GM21619 (cell line): ENCODE results near the gene PHACTR2.
"Not testable (repeated sequence)": the region's sequence is repeated elsewhere in the genome, so short reads cannot be mapped to it uniquely, and the experiment has no call there.

Experiments used
- ATAC-seq: cut with Tn5 transposase; IDR thresholded peaks from one replicate; pipeline ENCODE4 v1.9.1; 2021; ENCODE audit not compliant: unreplicated experiment

The PHACTR2 gene

DNA sequence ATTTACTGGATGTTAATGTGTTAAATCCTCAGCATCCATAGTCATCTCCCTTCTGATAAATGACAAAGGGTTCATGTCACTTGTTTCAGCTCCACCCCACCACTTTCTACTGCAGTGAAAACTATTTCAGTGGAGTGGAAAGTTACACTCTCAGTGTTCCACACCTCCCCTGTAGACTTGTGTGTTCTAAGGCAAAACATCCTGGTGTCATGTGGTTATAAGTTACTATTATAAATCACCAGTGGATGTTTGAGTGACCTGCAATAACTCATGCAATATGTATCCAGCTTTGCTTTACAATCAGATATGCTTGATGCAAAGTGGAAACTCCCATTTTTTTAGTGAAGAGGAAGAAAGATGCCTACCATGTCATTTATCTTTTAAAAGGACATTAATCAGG lies 83.3 kb downstream of the PHACTR2 start:
- no peak for ATAC-seq

DNA sequence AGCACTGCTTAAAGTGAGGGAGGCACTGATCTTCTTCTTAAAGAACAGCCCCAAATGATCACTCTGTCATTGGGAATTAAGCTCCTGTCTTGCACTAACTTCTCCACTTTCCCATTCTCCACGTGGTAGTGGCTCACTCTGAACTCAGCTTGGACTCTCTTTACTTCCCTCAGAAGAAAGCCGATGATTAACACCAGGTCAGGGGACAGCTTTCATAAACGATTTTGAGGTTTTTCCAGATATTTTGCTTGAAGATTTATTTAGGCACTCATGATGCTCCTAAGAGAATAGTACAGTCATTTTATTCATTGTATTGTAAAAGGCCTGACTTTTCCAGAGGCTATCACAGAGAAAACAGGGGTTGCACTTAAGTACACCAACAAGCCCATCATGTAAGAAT lies 84.4 kb downstream of the PHACTR2 start:
- ATAC-seq = no peak

- no peak for ATAC-seq
Measured at GRCh38 chr6:143765422-143766184, 87.8 kb downstream of the PHACTR2 start.

DNA sequence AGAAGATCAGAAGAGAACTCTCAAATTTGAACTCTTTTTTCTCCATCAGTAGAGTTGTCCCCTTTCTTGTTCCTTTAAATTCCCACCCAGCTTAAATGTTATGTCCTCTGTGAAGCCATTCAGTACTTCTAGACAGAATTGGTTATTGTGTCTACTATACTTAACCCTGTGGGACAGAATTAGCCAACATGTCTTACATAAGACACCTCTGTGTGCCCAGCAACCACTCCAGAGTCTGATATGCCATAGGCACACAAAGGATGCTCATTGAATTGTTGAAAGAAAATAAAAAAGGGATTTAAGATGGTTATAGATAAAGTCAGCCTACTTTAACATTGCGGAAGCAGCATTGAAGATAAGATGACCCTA lies 88.4 kb downstream of the PHACTR2 start:
- ATAC-seq = no peak

GRCh38 chr6:143767433-143767832 lies 89.7 kb downstream of the PHACTR2 start:
- ATAC-seq = no peak

GRCh38 chr6:143772116-143773086 lies 94.6 kb downstream of the PHACTR2 start:
- ATAC-seq = no peak

GRCh38 chr6:143773506-143774150 lies 95.9 kb downstream of the PHACTR2 start:
- ATAC-seq = no peak

GRCh38 chr6:143774347-143774746 lies 96.6 kb downstream of the PHACTR2 start:
- no peak for ATAC-seq

DNA sequence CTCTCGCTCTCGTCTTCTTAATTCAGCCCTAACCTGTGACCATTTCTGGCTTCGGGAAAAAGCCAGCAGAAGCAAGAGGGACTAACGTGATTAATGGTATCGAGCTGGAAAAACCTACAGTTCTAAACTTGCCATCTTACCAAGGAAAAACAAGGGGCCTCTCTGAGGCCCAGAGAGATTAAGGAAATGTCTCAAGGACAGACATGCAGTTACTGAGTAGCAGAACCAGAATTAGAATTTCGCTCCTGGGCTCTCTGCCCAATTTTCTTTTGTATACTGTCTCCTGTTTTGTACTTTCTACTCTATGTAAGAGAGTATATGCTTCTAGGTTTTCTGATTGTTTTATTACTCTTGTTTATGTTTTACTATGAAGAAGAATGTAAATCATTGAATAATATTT lies 97.6 kb downstream of the PHACTR2 start:
- no peak for ATAC-seq

DNA sequence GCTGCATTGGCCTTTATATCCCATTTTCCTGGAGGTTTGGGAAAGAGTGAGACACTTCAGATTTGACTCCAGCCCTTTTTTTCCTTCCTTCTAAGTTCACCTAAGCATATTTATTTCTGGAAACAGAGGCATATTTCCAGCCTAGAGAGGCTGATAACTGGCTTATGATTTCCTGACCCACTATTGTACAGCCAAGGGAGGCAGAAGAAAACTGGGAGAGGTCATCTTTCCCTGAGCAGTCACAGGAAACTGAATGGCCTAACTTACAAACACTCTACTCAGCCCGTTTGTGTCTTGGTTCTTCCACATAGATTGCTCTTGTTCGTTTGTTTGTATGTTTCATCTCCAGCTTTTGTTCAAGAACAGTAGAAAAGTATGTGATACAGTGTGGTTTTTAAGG lies 101.2 kb downstream of the PHACTR2 start:
- ATAC-seq = no peak

GRCh38 chr6:143782481-143782880 lies 104.7 kb downstream of the PHACTR2 start:
- ATAC-seq = no peak

DNA sequence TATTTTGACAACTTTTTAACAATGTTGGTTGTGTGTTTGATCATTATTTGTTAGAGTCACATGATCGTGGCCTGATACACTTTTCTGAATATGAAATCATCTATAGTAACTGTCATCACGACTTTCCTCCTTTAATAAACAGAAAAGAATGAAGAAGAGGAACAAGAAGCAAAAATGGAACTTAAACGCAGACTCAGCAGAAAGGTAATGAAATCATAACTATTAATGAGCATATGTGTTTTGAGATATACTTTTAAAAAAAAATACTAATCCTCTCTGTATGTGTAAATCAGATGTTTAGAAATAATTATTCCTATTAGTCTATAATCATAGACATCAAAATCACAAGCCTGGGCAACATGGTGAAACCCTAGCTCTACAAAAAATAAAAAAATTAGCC lies 105.3 kb downstream of the PHACTR2 start:
- ATAC-seq = no peak

- no peak for ATAC-seq
Measured at GRCh38 chr6:143784316-143784715, 106.6 kb downstream of the PHACTR2 start.

DNA sequence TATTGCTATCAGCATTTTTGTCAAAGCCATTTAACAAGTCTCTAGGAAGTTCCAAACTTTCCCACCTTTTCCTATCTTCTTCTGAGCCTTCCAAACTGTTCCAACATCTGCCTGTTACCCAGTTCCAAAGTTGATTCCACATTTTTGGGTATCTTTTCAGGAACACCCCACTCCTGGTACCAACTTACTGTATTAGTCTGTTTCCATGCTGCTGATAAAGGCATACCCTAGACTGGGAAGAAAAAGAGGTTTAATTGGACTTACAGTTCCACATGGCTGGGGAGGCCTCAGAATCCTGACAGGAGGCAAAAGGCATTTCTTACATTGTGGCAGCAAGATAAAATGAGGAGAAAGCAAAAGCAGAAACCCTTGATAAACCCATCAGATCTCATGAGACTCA lies 108.6 kb downstream of the PHACTR2 start:
- not testable (repeated sequence) for ATAC-seq

GRCh38 chr6:143792402-143793279 lies 114.9 kb downstream of the PHACTR2 start:
- ATAC-seq = no peak

- ATAC-seq = no peak
Measured at GRCh38 chr6:143793280-143793619, 115.5 kb downstream of the PHACTR2 start.

GRCh38 chr6:143796551-143796950 lies 118.8 kb downstream of the PHACTR2 start:
- ATAC-seq = not testable (repeated sequence)

GRCh38 chr6:143798487-143798886 lies 120.7 kb downstream of the PHACTR2 start:
- not testable (repeated sequence) for ATAC-seq

DNA sequence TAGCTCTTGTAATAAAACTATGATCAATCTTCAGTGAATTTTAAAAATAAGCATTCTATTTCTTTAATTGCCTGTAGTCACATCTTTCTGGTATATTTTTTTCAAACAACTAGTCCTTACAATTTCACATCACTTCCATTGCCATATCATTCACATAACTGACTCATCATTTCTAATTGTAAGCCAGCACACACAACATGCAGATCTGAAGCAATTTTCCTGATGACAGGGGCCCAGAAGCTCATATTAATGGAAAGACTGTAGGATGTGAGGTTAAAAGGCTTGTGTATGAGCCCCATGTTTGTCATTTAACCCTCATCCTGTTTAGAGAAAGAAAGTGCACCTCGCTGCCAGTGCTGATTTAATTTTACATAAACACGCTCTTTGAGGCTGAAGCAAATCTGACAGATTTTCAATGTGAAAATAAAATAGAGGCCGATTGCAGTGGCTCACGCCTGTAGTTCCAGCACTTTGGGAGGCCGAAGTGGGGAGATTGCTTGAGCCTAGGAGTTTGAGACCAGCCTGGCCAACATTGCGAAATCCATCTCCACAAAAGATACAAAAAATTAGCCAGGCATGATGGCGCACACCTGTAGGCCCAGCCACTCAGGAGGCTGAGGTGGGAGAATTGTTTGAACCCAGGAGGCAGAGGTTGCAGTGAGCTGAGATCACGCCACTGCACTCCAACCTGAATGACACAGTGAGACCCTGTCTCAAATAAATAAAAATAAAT lies 125.2 kb downstream of the PHACTR2 start:
- ATAC-seq = no peak
